GM18519 (cell line): Measurements from ENCODE around the gene SHROOM2.
"Not testable (repeated sequence)": the region's sequence is repeated elsewhere in the genome, so short reads cannot be mapped to it uniquely, and the experiment has no call there.

Experiments
- ATAC-seq: cut with Tn5 transposase; IDR thresholded peaks from one replicate; pipeline ENCODE4 v1.9.1; 2021; ENCODE audit warnings: mild to moderate bottlenecking, moderate library complexity; ENCODE audit not compliant: unreplicated experiment, low FRiP score

The SHROOM2 gene

DNA sequence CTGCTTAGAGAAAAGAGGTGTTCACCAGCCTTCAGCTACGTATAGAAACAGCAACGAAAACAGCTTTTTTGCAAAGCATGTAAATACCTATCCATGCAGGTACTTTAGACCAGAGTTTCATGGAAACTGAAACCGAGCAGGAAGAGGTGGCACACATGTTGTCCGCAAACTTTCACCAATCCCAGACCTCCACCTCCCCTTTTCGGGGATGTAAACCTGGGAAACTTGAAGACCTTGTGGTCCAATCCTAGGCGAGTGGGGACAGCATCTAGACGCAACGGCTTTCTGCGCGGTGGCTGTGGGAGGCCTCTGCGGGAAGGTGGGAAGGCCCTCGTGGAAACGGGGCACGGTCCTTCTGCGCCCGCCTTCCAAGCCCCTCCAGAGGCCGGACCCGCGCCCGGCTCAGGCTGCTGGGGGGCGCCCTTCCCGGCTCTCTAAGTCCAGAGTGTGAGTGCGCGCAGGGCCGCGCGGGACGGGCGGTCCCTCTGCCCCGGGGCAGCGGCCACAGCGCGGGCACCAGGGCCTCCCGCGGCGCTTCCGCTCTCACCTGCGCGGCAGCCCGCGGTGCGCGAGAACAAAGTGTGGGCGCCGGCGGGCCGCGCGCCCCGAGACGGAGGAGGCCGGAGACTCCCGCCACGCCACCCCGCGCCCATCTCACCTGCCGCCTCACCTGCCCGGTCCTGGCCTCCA, 830 bp upstream of the SHROOM2 start:
- no peak for ATAC-seq

DNA sequence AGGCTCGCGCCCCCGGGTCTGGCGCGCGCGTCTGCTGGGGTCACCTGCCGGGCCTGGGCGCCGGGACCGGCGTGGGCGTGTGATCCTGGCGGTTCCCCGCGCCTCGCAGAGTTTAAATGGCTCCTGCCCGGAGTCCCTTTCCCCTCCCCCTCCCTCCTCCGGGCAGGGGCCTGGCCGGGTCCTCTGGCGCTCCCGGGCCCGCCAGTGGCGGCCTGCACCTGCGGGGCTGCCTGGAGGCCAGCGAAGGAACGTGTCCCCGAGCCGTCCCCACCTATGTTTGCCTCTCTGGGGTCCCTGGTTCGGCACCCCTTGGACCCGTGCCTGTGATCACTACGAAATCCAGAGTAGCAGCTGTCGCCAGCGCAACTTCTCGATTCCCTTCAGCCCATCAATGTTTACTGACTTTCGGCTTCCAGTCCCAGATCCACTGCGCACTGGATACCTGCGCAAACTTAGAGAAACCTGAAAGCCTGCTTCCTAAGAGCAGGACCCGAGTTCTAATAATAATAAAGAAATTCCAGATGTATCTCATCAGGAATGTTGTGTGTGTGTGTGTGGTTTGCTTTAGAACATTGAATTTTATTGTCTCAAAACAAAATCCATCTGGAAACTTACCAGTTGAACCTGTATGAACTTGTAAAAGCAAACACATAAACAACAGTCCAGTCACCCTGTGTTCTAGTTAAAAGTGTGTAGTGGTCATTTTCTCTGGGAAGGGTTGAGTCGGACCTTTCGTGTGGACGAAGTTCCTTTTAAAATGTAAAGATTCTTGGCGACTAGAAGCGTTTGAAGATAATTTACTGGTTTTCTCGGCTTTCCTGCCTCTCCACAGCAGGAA, 788 bp downstream of the SHROOM2 start:
- no peak for ATAC-seq

DNA sequence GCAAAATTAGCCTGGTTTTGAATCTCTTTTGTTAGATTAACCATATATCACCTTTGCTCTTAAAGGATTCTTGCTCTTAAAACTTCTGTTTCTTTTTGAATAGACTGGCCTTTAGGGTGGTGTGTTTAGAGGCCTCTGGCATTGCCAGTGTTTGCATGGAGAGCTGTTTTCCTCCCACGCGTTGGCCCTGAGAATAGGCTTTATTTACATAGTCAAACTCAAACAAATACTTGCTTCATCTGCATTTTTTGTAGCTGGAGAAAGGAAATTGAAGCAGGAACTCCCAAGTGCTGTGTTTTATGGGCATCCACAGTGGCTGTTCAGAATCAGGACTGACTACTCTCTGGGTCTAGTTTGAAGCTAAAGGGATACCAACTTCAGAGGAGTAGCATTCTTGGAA, 2.7 kb downstream of the SHROOM2 start:
- ATAC-seq = no peak

DNA sequence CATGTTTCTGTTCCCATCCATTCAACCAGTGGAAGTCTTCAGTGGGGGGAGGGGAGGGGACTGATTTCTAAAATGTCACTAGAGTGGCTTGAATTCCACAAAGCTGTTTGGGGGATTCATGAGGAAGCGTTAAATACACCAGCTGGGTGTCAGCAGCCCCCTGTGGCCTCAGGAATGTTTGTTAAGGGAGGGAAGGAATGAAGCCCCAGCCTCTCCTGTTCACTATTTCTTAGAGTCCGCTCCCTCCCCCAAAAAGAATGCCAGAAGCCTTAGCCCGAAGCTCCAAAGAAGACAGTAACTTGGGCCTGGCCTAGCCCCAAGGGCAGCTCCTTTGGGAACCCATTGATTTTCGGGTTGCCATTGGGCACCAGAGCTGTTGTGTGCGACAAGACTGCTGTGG, 3.3 kb downstream of the SHROOM2 start:
- no peak for ATAC-seq

DNA sequence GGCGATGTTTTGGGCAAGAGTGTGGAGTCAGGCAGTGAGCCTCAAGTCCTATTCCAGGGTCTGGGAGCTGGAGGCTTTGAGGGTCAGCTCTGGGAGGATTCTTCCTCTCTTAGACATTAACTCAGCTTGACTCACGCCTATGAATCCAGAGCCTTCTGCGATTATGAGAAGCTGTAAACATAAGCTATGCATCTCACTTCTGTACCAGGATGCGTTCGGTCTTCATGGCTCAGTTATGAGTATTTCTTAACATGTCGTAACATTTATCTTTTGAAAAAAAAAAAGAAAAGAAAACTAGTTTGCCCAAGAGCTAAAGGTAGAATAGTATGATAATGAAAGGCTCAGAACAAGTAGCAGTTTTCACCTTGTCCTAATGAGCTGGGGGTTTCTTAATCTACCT, 4.6 kb downstream of the SHROOM2 start:
- ATAC-seq = no peak

DNA sequence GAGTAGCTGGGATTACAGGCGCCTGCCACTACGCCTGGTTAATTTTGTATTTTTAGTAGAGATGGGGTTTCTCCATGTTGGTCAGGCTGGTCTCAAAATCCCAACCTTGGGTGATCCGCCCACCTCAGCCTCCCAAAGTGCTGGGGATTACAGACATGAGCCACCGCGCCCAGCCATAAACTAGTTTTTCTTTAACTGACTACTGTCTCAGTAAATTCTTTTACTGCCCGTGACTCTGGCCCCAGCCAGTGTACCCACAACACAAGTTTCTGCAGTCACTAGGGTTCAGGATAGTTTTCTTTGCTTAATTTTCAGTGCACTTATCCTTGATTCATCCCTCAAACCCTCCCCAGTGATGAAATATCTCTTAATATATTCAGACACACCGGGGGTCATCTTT, 8.3 kb downstream of the SHROOM2 start:
- ATAC-seq = no peak

DNA sequence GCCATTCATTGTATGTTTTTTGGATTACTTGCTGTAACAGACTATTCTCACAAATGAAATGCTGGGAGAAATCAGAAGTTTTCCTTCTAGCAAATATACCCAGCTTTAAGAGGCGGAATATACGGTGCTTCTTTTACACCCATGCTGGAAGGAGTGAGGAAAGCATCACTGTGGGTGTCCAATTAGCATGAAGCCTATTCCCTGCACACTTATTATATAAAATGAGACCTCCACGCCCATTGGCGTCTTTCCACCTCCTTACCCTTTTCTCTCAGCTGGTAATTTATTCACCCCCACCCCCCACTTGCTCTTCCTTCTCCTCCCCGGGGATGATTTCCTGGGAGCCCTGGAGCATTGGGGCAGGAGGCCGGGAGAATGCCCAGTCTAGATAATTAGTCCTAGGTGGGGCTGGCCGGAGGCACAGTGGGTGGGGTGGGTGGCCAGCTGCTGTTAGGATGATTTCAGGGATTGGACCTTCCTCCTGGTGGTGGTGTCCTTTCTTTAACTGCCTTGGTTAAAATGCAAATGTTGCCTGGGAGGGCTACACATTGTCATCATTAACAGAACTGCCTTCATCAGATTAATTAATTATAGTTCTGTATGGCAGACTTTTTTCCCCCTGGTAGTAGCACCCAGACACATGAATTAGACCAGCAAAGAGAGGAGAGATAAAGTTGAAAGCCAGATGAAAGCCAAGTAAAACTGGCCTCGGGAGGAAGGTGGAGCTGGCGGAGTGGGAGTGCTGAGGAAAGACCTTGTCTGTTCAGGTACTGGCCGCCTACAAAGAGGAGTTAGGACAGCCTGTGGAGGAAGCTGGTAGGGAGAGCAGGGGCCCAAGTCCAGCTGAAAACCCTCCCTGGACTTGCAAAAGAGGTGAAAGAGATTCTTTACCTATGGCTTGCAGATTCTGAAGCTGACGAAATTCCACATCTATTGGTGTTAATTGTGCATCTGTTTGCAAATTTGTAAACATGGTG, 11.4 kb downstream of the SHROOM2 start:
- ATAC-seq = no peak

DNA sequence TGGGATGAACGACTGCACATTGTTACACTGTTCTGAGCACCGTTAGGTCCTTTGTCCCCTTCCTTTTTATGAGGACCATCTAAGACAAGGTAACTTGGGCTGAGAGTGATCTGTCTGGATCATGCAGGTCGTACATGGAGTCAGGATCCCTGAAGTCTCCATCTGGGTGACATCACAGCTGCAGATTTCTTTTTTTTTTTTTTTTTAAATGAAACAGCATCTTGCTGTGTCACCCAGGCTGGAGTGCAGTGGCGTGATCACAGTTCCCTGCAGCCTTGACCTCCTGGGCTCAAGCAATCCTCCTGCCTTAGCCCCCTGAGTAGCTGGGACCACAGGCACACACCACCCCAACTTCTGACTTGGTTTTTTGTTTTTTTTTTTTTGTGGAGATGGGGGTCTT, 16.5 kb downstream of the SHROOM2 start:
- no peak for ATAC-seq

DNA sequence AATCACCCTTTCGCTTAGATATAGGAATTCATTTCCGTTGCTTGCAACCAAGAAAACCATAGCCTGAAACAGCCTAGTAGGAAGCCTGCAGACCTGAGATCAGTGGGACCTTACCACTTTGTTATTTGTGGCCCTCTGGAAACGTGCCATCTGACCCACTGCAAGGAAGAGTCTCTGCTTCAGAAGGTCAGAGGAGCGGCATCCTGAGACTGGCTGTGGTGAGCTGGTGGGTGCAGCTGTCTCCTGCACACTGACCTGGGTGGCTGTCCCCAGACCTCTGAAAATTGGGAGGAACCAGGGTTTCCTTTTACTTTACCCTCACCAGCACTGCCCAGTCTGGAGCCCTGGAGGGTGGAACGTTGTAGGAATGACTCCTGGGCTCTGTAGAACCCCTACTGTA, 18.2 kb downstream of the SHROOM2 start:
- no peak for ATAC-seq

DNA sequence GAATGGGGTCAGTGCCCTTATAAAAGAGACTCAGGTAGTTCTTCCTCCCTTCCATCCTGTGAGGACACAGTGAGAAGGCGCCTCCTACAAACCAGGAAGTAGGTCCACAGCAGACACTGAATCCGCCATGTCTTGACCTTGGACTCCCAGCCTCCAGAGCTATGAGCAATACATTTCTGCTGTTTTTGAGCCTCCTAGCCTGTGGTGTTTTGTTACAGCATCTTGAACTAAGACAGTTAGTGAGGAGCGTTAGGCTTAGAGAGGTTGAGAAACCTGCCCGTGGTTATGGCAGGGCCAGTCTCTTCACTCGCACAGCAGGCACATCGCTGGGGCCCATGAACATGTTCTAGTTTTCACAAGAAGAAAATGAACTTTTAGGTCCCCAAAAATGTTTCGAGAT, 19.7 kb downstream of the SHROOM2 start:
- no peak for ATAC-seq

DNA sequence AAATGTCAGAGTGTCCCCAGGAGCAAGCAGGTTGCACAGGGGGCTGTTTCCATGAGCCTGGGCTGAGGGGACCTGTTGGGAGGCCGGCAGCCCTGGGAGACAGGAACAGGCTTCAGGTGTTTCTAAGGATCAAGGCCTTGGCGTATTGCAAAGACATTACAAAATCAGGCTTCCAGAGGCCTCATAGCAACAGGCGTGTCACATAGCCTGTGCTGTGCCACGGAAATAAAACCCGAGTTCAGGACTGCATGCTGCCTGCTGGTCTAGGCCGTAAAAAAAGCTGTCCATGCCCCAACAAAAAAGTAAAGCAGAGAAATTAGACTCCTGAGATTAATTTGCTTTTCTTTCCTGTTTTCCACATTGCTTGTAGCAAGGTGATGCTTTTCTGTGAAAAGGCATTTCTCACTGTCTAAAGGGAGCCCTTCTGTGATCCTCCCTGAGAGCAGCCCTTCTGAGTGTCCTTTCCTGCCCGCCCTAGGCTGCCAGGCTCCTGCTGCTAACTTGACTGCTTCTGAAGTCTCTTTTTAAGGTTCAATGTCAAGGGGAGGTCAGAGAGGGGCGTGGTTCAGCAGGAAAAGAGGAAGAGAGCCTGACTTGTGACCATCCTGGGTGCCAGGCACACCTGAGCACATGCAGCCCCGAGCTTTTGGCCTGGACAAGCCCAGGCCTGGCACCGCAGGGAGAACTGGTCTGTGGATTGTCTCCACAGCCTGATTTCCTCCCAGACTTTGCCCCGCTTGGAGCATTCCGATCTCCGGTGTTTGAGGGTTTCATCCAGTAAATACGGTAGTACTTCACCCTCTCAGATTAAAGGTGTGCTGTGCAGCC, 21.3 kb downstream of the SHROOM2 start:
- no peak for ATAC-seq

DNA sequence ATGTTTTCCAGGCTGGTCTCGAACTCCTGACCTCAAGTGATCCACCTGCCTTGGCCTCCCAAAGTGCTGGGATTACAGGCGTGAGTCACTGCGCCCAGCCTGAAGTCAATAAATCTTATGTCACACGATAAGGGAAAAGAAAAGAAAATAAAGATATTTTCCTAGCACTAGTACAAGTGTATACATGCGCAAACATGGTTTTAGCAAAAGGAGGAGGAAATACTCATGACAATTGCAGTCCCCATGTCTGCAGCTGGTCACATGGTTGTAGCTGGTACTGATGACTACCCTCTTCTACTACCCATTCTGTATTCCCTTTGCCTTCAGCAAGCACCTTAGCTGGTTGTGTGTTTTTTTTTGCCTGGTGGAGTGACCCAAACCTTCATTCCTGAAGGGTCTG, 23.6 kb downstream of the SHROOM2 start:
- not testable (repeated sequence) for ATAC-seq

DNA sequence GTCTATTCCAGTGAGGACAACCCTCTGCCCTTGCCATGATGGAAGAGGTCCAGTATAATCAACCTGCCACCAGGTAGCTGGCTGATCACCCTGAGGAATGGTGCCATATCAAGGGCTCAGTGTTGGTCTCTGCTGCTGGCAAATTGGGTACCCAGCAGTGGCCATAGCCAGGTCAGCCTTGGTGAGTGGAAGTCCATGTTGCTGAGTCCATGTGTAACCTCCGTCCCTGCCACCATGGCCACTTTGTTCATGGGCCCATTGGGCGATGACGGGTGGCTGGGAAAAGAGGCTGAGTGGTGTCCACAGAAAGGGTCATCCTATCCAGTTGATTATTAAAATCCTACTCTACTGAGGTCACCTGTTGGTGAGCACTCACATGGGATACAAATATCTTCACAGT, 24.9 kb downstream of the SHROOM2 start:
- not testable (repeated sequence) for ATAC-seq

DNA sequence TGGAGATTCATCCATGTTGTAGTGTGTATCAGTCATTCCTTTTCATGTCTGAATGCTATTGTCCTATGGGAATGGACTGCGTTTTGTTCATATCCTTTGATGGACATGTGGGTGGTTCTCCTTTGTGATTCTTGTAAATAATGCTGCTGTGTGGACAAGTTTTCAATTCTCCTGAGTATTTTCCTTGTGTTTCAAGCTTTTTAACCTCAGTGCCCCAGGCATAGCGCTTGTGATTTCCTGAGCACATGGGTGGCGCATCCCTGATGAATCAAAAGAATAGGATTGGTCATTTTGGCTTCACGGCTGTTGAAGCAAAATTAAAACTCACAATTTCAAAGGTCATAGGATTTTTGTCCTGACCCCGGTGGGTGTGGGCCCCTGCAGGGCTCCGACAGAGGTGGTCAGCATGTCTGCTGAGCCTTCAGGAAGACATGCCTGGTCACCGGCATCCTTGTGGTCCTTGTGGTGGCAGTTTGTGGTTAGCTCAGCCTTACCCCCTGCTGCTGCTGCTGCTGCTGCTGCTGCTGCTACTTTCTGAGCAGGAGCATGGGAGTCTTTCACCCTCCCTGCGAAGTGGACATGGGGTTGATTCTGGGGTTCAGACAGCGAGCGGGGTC, 30.0 kb downstream of the SHROOM2 start:
- ATAC-seq = no peak

DNA sequence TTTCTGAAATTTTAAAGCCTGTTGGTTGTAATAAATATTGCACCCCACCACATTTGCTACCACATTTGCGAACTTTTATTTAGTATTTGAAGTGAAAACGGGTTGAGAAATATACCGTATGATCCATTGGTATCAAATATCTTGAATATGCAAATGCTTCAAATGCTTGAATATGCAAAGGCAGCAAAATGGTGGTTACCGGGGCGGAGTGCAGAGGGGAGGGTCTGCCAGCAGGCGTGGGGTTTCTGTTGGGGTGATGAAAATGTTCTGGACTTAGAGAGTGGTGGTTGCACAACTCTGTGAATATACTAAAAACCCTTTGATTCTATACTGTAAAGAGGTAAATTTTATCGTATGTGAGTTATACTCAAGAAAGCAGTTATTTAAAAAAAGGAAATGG, 35.3 kb downstream of the SHROOM2 start:
- ATAC-seq = no peak

DNA sequence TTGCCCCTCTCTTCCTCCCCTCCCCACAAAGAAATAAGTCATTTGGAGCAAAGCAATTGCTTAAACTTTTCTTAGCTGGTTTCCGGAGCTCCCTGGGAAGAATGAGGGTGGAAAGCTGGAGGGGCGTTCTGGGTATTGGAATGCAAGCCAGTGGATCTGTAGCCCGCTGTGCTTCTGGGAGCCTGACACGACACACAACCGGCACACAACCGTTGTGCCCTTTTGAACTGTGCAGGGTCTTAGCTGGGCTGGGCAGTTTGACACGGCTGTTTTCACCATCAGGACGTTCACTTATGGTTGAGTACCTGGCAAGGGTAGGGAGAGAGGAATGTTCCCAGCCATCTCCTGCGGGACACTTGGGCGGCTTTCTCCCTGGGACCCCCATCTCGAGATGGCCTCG, 38.3 kb downstream of the SHROOM2 start:
- ATAC-seq = no peak

DNA sequence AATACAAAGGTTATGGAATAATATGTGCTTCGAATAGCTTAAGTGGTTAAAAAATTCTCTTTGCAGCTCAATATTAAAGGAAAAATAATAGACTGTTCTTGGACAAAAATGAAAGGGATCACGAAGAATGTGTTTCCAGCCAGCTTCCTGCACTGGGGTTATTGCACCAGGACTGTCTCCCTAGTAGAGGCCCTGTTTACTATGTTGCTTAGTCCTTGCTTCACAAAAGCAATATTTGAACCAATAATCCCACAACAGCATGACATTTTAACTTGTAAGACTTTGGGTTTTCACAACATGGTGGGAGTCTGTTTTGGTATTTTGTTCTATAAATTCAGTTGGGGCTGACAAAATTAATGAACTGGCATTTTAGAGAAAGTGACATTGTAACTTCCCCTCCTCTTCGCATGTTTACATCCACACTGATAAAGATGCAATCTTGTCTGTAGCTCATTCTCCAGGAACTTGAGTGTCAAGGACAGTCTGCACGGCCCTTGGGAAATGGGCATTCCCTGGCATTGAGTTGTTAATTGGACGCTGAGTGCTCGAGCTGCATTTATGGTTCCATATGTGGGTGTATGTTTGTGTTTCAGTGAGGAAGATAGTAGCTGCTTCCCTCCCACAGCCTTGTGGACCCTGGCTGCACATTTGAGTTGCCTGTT, 39.0 kb downstream of the SHROOM2 start:
- no peak for ATAC-seq

DNA sequence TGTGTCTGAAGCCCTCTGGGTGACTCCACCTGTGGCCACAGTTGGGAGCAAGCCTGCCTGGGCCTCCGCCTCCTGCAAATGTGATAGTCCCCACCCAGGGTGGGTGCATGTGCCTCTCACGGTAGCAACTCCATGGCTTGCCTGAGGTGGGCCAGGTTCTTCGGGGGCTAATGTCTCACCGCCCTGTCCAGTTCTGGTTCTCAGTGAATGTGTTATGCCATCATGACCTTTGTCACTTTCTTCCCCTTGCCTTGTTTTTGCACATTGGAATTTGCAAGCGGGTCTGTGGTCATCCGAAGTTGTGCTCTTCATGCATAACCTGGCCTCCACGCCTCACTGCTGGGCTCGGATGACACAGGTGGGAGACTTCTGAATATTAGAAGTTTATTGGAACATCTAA, 39.7 kb downstream of the SHROOM2 start:
- ATAC-seq = no peak
